Stomach (tissue), 4 donors: ENCODE data around the gene HRH1.

ENCODE experiments used
- CTCF ChIP-seq, 7 experiments: fragments of 450-650 bp in 4 of 7; fragments of 200-600 bp in 3 of 7; sonication (generic) in 3 of 7; IDR thresholded peaks; one replicate each; pipeline ENCODE4 v1.5.1; 2016 to 2019; ENCODE audit warnings: antibody characterized with exemption in 7 of 7, control low read depth in 2 of 7, mild to moderate bottlenecking in 1 of 7
- POLR2A ChIP-seq, 4 donors: fragments of 450-650 bp; IDR thresholded peaks; one replicate each; pipeline ENCODE4 v1.6.1; 2016; ENCODE audit warnings: antibody characterized with exemption in 4 of 4, control low read depth in 2 of 4, mild to moderate bottlenecking in 1 of 4, moderate library complexity in 1 of 4
- POLR2AphosphoS5 ChIP-seq, 3 donors: sonication (generic); formaldehyde crosslinking; IDR thresholded peaks; one replicate each; pipeline ENCODE4 v1.6.1; 2016; ENCODE audit warnings: antibody characterized with exemption in 3 of 3

- no peak for TF ChIP-seq CTCF (IDR thresholded peaks at IDR 0.05)
- TF ChIP-seq POLR2AphosphoS5 (IDR thresholded peaks at IDR 0.05): no peak
- TF ChIP-seq POLR2A (IDR thresholded peaks at IDR 0.05): no peak
Observed at GRCh38 chr3:11212784-11213183, 58.5 kb downstream of the HRH1 start.
